Measurements from ENCODE around the gene EIF3D.

Gene EIF3D

GRCh38 chr22:36568846-36569245 is 39.9 kb upstream of the EIF3D start:
- ATAC-seq (ENCODE audit: insufficient read depth, low read depth) (no peak), DNase-seq (no peak)
- Histone ChIP-seq H3K4me2 (ENCODE audit: insufficient read depth, low read length) (no peak overlapping the region), H3K9me3 (ENCODE audit: insufficient read depth, low read length, severe bottlenecking) (no peaks in the 10 kb centered on the region), H3K79me2 (ENCODE audit: insufficient read depth, low read length) (no peaks in the 10 kb centered on the region), H3K27ac (ENCODE audit: low read length) (no peak overlapping the region), H3K4me1 (ENCODE audit: insufficient read depth, low read length) (no peaks in the 10 kb centered on the region), H3K27me3 (ENCODE audit: insufficient read depth, low read length, poor library complexity) (peaks cover 10% of the 10 kb centered on the region), H3K9ac (ENCODE audit: low read depth, low read length) (no peak overlapping the region), H3K36me3 (ENCODE audit: insufficient read depth, low read length) (no peaks in the 10 kb centered on the region), H3K4me3 (ENCODE audit: low read depth in 1 of 2, low read length in 2 of 2) (no peak overlapping the region), H4K20me1 (ENCODE audit: insufficient read depth, low read length) (no peaks in the 10 kb centered on the region), H2AFZ (ENCODE audit: low read depth, low read length) (no peak overlapping the region)
- TF ChIP-seq CTCF (IDR thresholded peaks at IDR 0.05; ENCODE audit: borderline replicate concordance, extremely low read depth, low read length, poor library complexity, severe bottlenecking) (no peak), EZH2 (IDR thresholded peaks at IDR 0.05; ENCODE audit: borderline replicate concordance, low read depth, low read length, severe bottlenecking) (no peak)

GRCh38 chr22:36566720-36567119 is 37.8 kb upstream of the EIF3D start:
- TF ChIP-seq EZH2 (IDR thresholded peaks at IDR 0.05; ENCODE audit: borderline replicate concordance, low read depth, low read length, severe bottlenecking), result no peak
- TF ChIP-seq CTCF (IDR thresholded peaks at IDR 0.05; ENCODE audit: borderline replicate concordance, extremely low read depth, low read length, poor library complexity, severe bottlenecking), result no peak
- ATAC-seq (ENCODE audit: insufficient read depth, low read depth), result no peak
- H3K27me3 ChIP-seq (ENCODE audit: insufficient read depth, low read length, poor library complexity), result peaks cover 15% of the 10 kb centered on the region

GRCh38 chr22:36565686-36566085 is 36.7 kb upstream of the EIF3D start:
- no peak overlapping the region for H3K4me3 ChIP-seq (ENCODE audit: low read depth in 1 of 2, low read length in 2 of 2)
- H3K79me2 ChIP-seq (ENCODE audit: insufficient read depth, low read length), result no peaks in the 10 kb centered on the region
- TF ChIP-seq EZH2 (IDR thresholded peaks at IDR 0.05; ENCODE audit: borderline replicate concordance, low read depth, low read length, severe bottlenecking), result no peak
- TF ChIP-seq CTCF (IDR thresholded peaks at IDR 0.05; ENCODE audit: borderline replicate concordance, extremely low read depth, low read length, poor library complexity, severe bottlenecking), result no peak
- no peaks in the 10 kb centered on the region for H4K20me1 ChIP-seq (ENCODE audit: insufficient read depth, low read length)
- no peak overlapping the region for H2AFZ ChIP-seq (ENCODE audit: low read depth, low read length)
- no peaks in the 10 kb centered on the region for H3K36me3 ChIP-seq (ENCODE audit: insufficient read depth, low read length)
- H3K27ac ChIP-seq (ENCODE audit: low read length), result no peak overlapping the region
- no peaks in the 10 kb centered on the region for H3K4me1 ChIP-seq (ENCODE audit: insufficient read depth, low read length)
- ATAC-seq (ENCODE audit: insufficient read depth, low read depth) (no peak), DNase-seq (no peak)
- H3K4me2 ChIP-seq (ENCODE audit: insufficient read depth, low read length), result no peak overlapping the region
- no peak overlapping the region for H3K9ac ChIP-seq (ENCODE audit: low read depth, low read length)
- peaks cover 15% of the 10 kb centered on the region for H3K27me3 ChIP-seq (ENCODE audit: insufficient read depth, low read length, poor library complexity)
- H3K9me3 ChIP-seq (ENCODE audit: insufficient read depth, low read length, severe bottlenecking), result no peaks in the 10 kb centered on the region

More at GRCh38 chr22:36566720-36567119, 37.8 kb upstream of the EIF3D start:
- no peak for DNase-seq
- H4K20me1 ChIP-seq (ENCODE audit: insufficient read depth, low read length), result no peaks in the 10 kb centered on the region
- H3K9me3 ChIP-seq (ENCODE audit: insufficient read depth, low read length, severe bottlenecking), result no peaks in the 10 kb centered on the region
- H2AFZ ChIP-seq (ENCODE audit: low read depth, low read length), result no peak overlapping the region
- no peak overlapping the region for H3K4me2 ChIP-seq (ENCODE audit: insufficient read depth, low read length)
- no peak overlapping the region for H3K9ac ChIP-seq (ENCODE audit: low read depth, low read length)
- H3K36me3 ChIP-seq (ENCODE audit: insufficient read depth, low read length), result no peaks in the 10 kb centered on the region
- no peaks in the 10 kb centered on the region for H3K79me2 ChIP-seq (ENCODE audit: insufficient read depth, low read length)
- H3K27ac ChIP-seq (ENCODE audit: low read length), result no peak overlapping the region
- H3K4me1 ChIP-seq (ENCODE audit: insufficient read depth, low read length), result no peaks in the 10 kb centered on the region
- H3K4me3 ChIP-seq (ENCODE audit: low read depth in 1 of 2, low read length in 2 of 2), result no peak overlapping the region

- DNase-seq (no peak), ATAC-seq (ENCODE audit: insufficient read depth, low read depth) (no peak)
- H3K4me1 ChIP-seq (ENCODE audit: insufficient read depth, low read length), result no peaks in the 10 kb centered on the region
Measured at GRCh38 chr22:36565159-36565507, 36.2 kb upstream of the EIF3D start.

More at GRCh38 chr22:36565159-36565507, 36.2 kb upstream of the EIF3D start:
- H3K27ac ChIP-seq (ENCODE audit: low read length), result no peak overlapping the region
- no peak for TF ChIP-seq CTCF (IDR thresholded peaks at IDR 0.05; ENCODE audit: borderline replicate concordance, extremely low read depth, low read length, poor library complexity, severe bottlenecking)
- TF ChIP-seq EZH2 (IDR thresholded peaks at IDR 0.05; ENCODE audit: borderline replicate concordance, low read depth, low read length, severe bottlenecking), result no peak
- no peak overlapping the region for H3K4me3 ChIP-seq (ENCODE audit: low read depth in 1 of 2, low read length in 2 of 2)
- H3K79me2 ChIP-seq (ENCODE audit: insufficient read depth, low read length), result no peaks in the 10 kb centered on the region
- no peak overlapping the region for H3K9ac ChIP-seq (ENCODE audit: low read depth, low read length)
- no peaks in the 10 kb centered on the region for H3K9me3 ChIP-seq (ENCODE audit: insufficient read depth, low read length, severe bottlenecking)
- H3K4me2 ChIP-seq (ENCODE audit: insufficient read depth, low read length), result no peak overlapping the region
- no peaks in the 10 kb centered on the region for H4K20me1 ChIP-seq (ENCODE audit: insufficient read depth, low read length)
- H2AFZ ChIP-seq (ENCODE audit: low read depth, low read length), result no peak overlapping the region
- H3K36me3 ChIP-seq (ENCODE audit: insufficient read depth, low read length), result no peaks in the 10 kb centered on the region
- H3K27me3 ChIP-seq (ENCODE audit: insufficient read depth, low read length, poor library complexity), result peaks cover 15% of the 10 kb centered on the region
